HG03469 (cell line): Measurements from ENCODE around the gene NTSR1.

Source experiments
- ATAC-seq: cut with Tn5 transposase; IDR thresholded peaks from one replicate; pipeline ENCODE4 v1.9.1; 2021; ENCODE audit warnings: mild to moderate bottlenecking, moderate library complexity, moderate number of reproducible peaks; ENCODE audit not compliant: unreplicated experiment

NTSR1 gene

GRCh38 chr20:62737271-62737811 lies 28.7 kb downstream of the NTSR1 start:
- no peak for ATAC-seq

GRCh38 chr20:62738025-62738881 lies 29.6 kb downstream of the NTSR1 start:
- no peak for ATAC-seq

- ATAC-seq: no peak
Observed at GRCh38 chr20:62739067-62739466, 30.4 kb downstream of the NTSR1 start.

- no peak for ATAC-seq
Observed at GRCh38 chr20:62739581-62740285, 31.1 kb downstream of the NTSR1 start.

- peak; percentile 62 for ATAC-seq
Observed at GRCh38 chr20:62740286-62741141, 31.9 kb downstream of the NTSR1 start.

- ATAC-seq: no peak
Observed at GRCh38 chr20:62741191-62741691, 32.6 kb downstream of the NTSR1 start.

GRCh38 chr20:62741701-62742491 lies 33.3 kb downstream of the NTSR1 start:
- no peak for ATAC-seq

GRCh38 chr20:62742550-62742949 lies 33.9 kb downstream of the NTSR1 start:
- no peak for ATAC-seq

GRCh38 chr20:62742979-62743776 lies 34.5 kb downstream of the NTSR1 start:
- no peak for ATAC-seq

- no peak for ATAC-seq
Observed at GRCh38 chr20:62743777-62744317, 35.2 kb downstream of the NTSR1 start.

GRCh38 chr20:62744741-62745191 lies 36.1 kb downstream of the NTSR1 start:
- ATAC-seq: no peak

- no peak for ATAC-seq
Observed at GRCh38 chr20:62745279-62745951, 36.8 kb downstream of the NTSR1 start.

GRCh38 chr20:62745952-62746288 lies 37.3 kb downstream of the NTSR1 start:
- no peak for ATAC-seq

- ATAC-seq: no peak
Observed at GRCh38 chr20:62748311-62748710, 39.7 kb downstream of the NTSR1 start.

- ATAC-seq: no peak
Observed at GRCh38 chr20:62749851-62750445, 41.3 kb downstream of the NTSR1 start.

GRCh38 chr20:62751551-62752150 lies 43.0 kb downstream of the NTSR1 start:
- no peak for ATAC-seq

- ATAC-seq: no peak
Observed at GRCh38 chr20:62752181-62752670, 43.6 kb downstream of the NTSR1 start.
